H1 (cell line): ENCODE results near the gene GLDC. TPM values are rescaled to one million over a fixed set of nuclear protein-coding genes. Genes with fewer than 3 reads are reported as not detected.

Source experiments
- BACH1 ChIP-seq: IDR thresholded peaks from 2 replicates; pipeline ENCODE4 v1.6.1; 2012; ENCODE audit warnings: low read length, improper control_type of control experiment
- BCL11A ChIP-seq, 2 experiments: IDR thresholded peaks; one replicate each; pipeline ENCODE4 v1.6.1; 2011; ENCODE audit warnings: low read depth in 2 of 2, low read length in 2 of 2, mild to moderate bottlenecking in 2 of 2
- CHD2 ChIP-seq: IDR thresholded peaks from 2 replicates; pipeline ENCODE4 v1.6.1; 2012; ENCODE audit warnings: low read length, improper control_type of control experiment
- FOSL1 ChIP-seq: IDR thresholded peaks from 2 replicates; pipeline ENCODE4 v1.6.1; 2011; ENCODE audit warnings: mild to moderate bottlenecking, low read depth, low read length, moderate library complexity; ENCODE audit not compliant: insufficient read depth
- RAD21 ChIP-seq, 2 experiments: IDR thresholded peaks in 1 of 2; conservative IDR thresholded peaks in 1 of 2; 2 replicates each; pipeline ENCODE4 v1.6.1; 2011; ENCODE audit warnings: low read depth in 2 of 2, low read length in 2 of 2, improper control_type of control experiment in 1 of 2, inconsistent platforms in 1 of 2, mild to moderate bottlenecking in 1 of 2, moderate library complexity in 1 of 2
- polyA plus RNA-seq, 7 experiments: library from polyadenylated mRNA; depleted of rRNA in 3 of 7; stranded (reverse) in 5 of 7; unstranded in 2 of 7; fragments of >200 nt in 5 of 7; fragments of 200-250 nt in 2 of 7; gene quantifications; 1 replicate in 5 of 7; 2 replicates in 1 of 7; 4 replicates in 1 of 7; pipeline versions ENCODE4 v1.2.1 to v1.2.3, GENCODE V29; 2011 to 2013; ENCODE audit warnings: missing spikeins in 2 of 7, mixed read lengths in 2 of 7
- total RNA-seq: library from RNA; stranded (reverse); fragmentation: NEBNext Ultra II Directional; extraction: Animal tissue kit (Norgen Biotek cat#: 25700); gene quantifications from 2 replicates; pipeline ENCODE4 v1.2.1, GENCODE V29; 2021

GLDC gene
- total and polyA plus RNA-seq, 2 of the 8 experiments (the other 6 are each of a cell fraction or from before 2014, with no cell fraction given): 48.8 to 101 TPM

- no peak for TF ChIP-seq RAD21 (IDR thresholded peaks at IDR 0.05 in 1 of 2, conservative IDR thresholded peaks at IDR 0.05 in 1 of 2; ENCODE audit: low read depth in 2 of 2, low read length in 2 of 2)
- TF ChIP-seq BCL11A (IDR thresholded peaks at IDR 0.05; ENCODE audit: low read depth in 2 of 2, low read length in 2 of 2): no peak
- TF ChIP-seq FOSL1: no peak
- TF ChIP-seq CHD2: no peak
- no peak for TF ChIP-seq BACH1
Observed at GRCh38 chr9:6640268-6641051, 5.1 kb downstream of the GLDC start (continued).
